Panc1 (cell line): ENCODE data around the gene KHDC4. TPM values are rescaled to one million over a fixed set of nuclear protein-coding genes. Genes with fewer than 3 reads are reported as not detected.

ENCODE experiments used
- ATAC-seq: fragments of 200-7000 bp; cut with Tn5 transposase; 2 replicates; pipeline ENCODE4 v1.9.1; 2020; ENCODE audit warnings: mild to moderate bottlenecking, moderate library complexity
- BruUV-seq: library from RNA; stranded (reverse); fragments of 400-500 nt; replicated peaks from 2 replicates; lab custom pipeline; 2021; lab: Mats Ljungman, UMichigan
- CTCF ChIA-PET: fragments of 300-600 bp; sonication (Branson Sonifier 250); formaldehyde crosslinking; loops from one replicate; lab custom pipeline; 2022; ENCODE audit warnings: antibody characterized with exemption; lab: Charles Lee
- POLR2A ChIA-PET: fragments of 300-600 bp; sonication (Branson Sonifier 250); formaldehyde crosslinking; loops from one replicate; lab custom pipeline; 2022; ENCODE audit warnings: antibody characterized with exemption; lab: Charles Lee
- DNase-seq: peaks from one replicate; pipeline ENCODE4 v3.0.0-alpha.2; 2010; ENCODE audit warnings: low read depth, low spot score
- H3K27ac ChIP-seq: 2 replicates; pipeline ENCODE4 v1.5.1; 2011; ENCODE audit warnings: mild to moderate bottlenecking, low read length, inconsistent platforms
- H3K27me3 ChIP-seq: fragments of 200-500 bp; sonication (Bioruptor generic); 2 replicates; pipeline ENCODE4 v1.6.0; 2014; ENCODE audit warnings: low read length, inconsistent platforms; ENCODE audit not compliant: control insufficient read depth, insufficient read depth
- H3K36me3 ChIP-seq: fragments of 200-500 bp; sonication (Bioruptor generic); 2 replicates; pipeline ENCODE4 v1.5.1; 2014; ENCODE audit warnings: inconsistent platforms, mild to moderate bottlenecking, low read length, moderate library complexity; ENCODE audit not compliant: control insufficient read depth, insufficient read depth
- H3K4me1 ChIP-seq: 2 replicates; pipeline ENCODE4 v1.5.1; 2011; ENCODE audit warnings: inconsistent platforms, mild to moderate bottlenecking, low read length, moderate library complexity; ENCODE audit not compliant: control insufficient read depth, insufficient read depth
- H3K4me3 ChIP-seq, 2 experiments: 2 replicates each; pipeline ENCODE4 v1.5.1; 2011 to 2012; ENCODE audit warnings: low read depth in 2 of 2, low read length in 2 of 2, mild to moderate bottlenecking in 2 of 2, inconsistent platforms in 1 of 2, moderate library complexity in 1 of 2
- H3K9me3 ChIP-seq: fragments of 200-500 bp; sonication (Bioruptor generic); 2 replicates; pipeline ENCODE4 v1.5.1; 2014; ENCODE audit warnings: low read depth, mild to moderate bottlenecking, inconsistent platforms, low read length, moderate library complexity; ENCODE audit not compliant: control insufficient read depth, insufficient read depth
- POLR2AphosphoS5 ChIP-seq: IDR thresholded peaks from 2 replicates; pipeline ENCODE4 v1.6.1; 2012; ENCODE audit warnings: mild to moderate bottlenecking, low read depth, low read length, moderate library complexity
- SIN3A ChIP-seq: IDR thresholded peaks from 2 replicates; pipeline ENCODE4 v1.6.1; 2012; ENCODE audit warnings: low read depth, mild to moderate bottlenecking, low read length, moderate library complexity, borderline replicate concordance; ENCODE audit not compliant: insufficient read depth
- TCF7L2 ChIP-seq: IDR thresholded peaks from 2 replicates; pipeline ENCODE4 v1.6.1; 2011; ENCODE audit warnings: mild to moderate bottlenecking, low read depth, low read length, inconsistent platforms
- in situ Hi-C: cut with HindIII; loops from 2 replicates; pipeline ENCODE4 v1.10.0; 2016; ENCODE audit warnings: low sequenced_read_pairs, low pct_unique_long_range_greater_than_20kb
- intact Hi-C: fragments of 100-400 bp; cut with micrococcal nuclease; formaldehyde crosslinking; loops from one replicate; pipeline ENCODE4 v1.10.0; 2022; ENCODE audit not compliant: unreplicated experiment
- total RNA-seq: library from RNA; stranded (reverse); gene quantifications from one replicate; pipeline ENCODE4 v1.2.1, GENCODE V29; 2021; ENCODE audit not compliant: unreplicated experiment
- TF ChIP-seq, protein P1 (sequence below): fragments of 450-650 bp; IDR thresholded peaks from 2 replicates; pipeline ENCODE4 v1.5.1; 2017; ENCODE audit warnings: mild to moderate bottlenecking
- TF ChIP-seq, protein P2 (sequence below), 2 experiments: IDR thresholded peaks; 2 replicates each; pipeline ENCODE4 v1.6.1; 2011 to 2012; ENCODE audit warnings: low read depth in 2 of 2, control low read depth in 1 of 2, low read length in 1 of 2, mild to moderate bottlenecking in 1 of 2, moderate library complexity in 1 of 2; ENCODE audit not compliant: insufficient read depth in 1 of 2

KHDC4 gene
- total RNA-seq, 1 experiment from 2014 or later, result 80.4 TPM

DNA sequence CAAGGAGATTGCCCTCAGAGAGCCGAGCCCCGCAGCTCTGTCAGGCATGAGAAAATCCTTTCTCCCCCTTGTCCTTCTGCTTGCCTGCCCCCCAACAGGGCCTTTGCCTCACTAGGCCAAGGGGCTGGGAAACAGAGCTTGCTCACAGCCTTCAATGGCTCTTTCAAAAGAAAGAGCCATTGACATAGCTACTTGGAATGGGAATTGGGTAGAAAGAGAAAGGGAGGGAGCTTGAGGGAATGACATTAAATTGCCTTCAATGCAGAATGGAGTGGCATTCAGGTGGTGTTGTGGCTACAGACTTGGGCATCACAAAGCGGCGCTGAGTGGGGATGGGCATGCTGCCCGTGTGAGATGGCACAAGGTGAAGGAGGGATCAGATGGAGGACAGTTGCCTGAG, 61.7 kb downstream of the KHDC4 start:
- ATAC-seq, result no peak
- in situ Hi-C loops (no loop called here), intact Hi-C loops (no loop called here)
- Histone ChIP-seq H3K27ac (no peak overlapping the region), H3K9me3 (no peaks in the 10 kb centered on the region), H3K36me3 (no peaks in the 10 kb centered on the region), H3K4me1 (no peaks in the 10 kb centered on the region), H3K4me3 (no peak overlapping the region), H3K27me3 (no peaks in the 10 kb centered on the region)
- no peak for TF ChIP-seq TCF7L2
- no peak for TF ChIP-seq SIN3A
- TF ChIP-seq, protein P1, sequence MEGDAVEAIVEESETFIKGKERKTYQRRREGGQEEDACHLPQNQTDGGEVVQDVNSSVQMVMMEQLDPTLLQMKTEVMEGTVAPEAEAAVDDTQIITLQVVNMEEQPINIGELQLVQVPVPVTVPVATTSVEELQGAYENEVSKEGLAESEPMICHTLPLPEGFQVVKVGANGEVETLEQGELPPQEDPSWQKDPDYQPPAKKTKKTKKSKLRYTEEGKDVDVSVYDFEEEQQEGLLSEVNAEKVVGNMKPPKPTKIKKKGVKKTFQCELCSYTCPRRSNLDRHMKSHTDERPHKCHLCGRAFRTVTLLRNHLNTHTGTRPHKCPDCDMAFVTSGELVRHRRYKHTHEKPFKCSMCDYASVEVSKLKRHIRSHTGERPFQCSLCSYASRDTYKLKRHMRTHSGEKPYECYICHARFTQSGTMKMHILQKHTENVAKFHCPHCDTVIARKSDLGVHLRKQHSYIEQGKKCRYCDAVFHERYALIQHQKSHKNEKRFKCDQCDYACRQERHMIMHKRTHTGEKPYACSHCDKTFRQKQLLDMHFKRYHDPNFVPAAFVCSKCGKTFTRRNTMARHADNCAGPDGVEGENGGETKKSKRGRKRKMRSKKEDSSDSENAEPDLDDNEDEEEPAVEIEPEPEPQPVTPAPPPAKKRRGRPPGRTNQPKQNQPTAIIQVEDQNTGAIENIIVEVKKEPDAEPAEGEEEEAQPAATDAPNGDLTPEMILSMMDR, result no peak
- TF ChIP-seq POLR2AphosphoS5, result no peak
- TF ChIP-seq, protein P2, sequence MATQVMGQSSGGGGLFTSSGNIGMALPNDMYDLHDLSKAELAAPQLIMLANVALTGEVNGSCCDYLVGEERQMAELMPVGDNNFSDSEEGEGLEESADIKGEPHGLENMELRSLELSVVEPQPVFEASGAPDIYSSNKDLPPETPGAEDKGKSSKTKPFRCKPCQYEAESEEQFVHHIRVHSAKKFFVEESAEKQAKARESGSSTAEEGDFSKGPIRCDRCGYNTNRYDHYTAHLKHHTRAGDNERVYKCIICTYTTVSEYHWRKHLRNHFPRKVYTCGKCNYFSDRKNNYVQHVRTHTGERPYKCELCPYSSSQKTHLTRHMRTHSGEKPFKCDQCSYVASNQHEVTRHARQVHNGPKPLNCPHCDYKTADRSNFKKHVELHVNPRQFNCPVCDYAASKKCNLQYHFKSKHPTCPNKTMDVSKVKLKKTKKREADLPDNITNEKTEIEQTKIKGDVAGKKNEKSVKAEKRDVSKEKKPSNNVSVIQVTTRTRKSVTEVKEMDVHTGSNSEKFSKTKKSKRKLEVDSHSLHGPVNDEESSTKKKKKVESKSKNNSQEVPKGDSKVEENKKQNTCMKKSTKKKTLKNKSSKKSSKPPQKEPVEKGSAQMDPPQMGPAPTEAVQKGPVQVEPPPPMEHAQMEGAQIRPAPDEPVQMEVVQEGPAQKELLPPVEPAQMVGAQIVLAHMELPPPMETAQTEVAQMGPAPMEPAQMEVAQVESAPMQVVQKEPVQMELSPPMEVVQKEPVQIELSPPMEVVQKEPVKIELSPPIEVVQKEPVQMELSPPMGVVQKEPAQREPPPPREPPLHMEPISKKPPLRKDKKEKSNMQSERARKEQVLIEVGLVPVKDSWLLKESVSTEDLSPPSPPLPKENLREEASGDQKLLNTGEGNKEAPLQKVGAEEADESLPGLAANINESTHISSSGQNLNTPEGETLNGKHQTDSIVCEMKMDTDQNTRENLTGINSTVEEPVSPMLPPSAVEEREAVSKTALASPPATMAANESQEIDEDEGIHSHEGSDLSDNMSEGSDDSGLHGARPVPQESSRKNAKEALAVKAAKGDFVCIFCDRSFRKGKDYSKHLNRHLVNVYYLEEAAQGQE (IDR thresholded peaks at IDR 0.05; ENCODE audit: insufficient read depth in 1 of 2, low read depth in 2 of 2, low read length in 1 of 2), result no peak
- ChIA-PET POLR2A (no interaction called here), CTCF (no interaction called here)
- no peak for DNase-seq
- BruUV-seq, result no TSS peak

DNA sequence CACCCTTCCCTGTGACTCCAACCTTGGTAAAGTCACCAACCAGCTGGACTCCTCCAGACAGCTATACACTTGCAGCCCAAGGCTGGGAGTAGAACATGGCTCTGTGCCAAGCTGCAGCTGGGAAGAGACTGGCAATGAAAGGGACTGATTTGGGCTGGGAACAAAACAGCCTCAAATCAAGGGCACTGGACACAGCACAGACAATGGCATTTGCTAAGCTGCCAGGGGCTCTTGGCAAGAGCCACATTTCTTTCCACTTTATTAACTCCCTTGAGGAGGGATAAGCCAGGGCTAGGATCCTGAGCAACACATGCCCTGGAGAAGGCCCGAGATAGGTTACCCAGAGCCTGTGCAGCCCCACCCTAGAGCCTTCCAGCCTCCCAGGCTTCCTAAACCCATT, 62.8 kb downstream of the KHDC4 start:
- ATAC-seq, result no peak
- H3K27ac ChIP-seq, result no peak overlapping the region
- no peak for DNase-seq
- H3K36me3 ChIP-seq, result no peaks in the 10 kb centered on the region
- ChIA-PET POLR2A (interaction anchor here (0.5 to 0.6 kb wide), 2 partner anchors 10 to 13 kb away, joined by 3 read pairs; no protein-coding TSS in a partner anchor), CTCF (no interaction called here)
- H3K4me1 ChIP-seq, result no peaks in the 10 kb centered on the region
- no peak overlapping the region for H3K4me3 ChIP-seq
- H3K27me3 ChIP-seq, result no peaks in the 10 kb centered on the region
- in situ Hi-C loops, result no loop called here
- no peaks in the 10 kb centered on the region for H3K9me3 ChIP-seq
- intact Hi-C loops, result no loop called here
- BruUV-seq, result no TSS peak
- no peak for TF ChIP-seq SIN3A
- TF ChIP-seq, protein P2 (IDR thresholded peaks at IDR 0.05; ENCODE audit: insufficient read depth in 1 of 2, low read depth in 2 of 2, low read length in 1 of 2), result no peak
- TF ChIP-seq, protein P1, result no peak
- no peak for TF ChIP-seq TCF7L2
- no peak for TF ChIP-seq POLR2AphosphoS5
